ENCODE measurements around the gene SLC25A51. TPM values are rescaled to one million over a fixed set of nuclear protein-coding genes. Genes with fewer than 3 reads are reported as not detected.

SLC25A51 gene
- polyA plus RNA-seq, 1 donor (not counting 4 experiments of a cell fraction or from before 2014, with no cell fraction given), result 22.2 TPM

GRCh38 chr9:37876376-37876775, 27.6 kb downstream of the SLC25A51 start:
- FAIRE-seq, result no peak
- dilution Hi-C loops (cut with MboI; ENCODE audit: extremely low pct_ligation_motif_present, low sequenced_read_pairs), result no loop called here

DNA sequence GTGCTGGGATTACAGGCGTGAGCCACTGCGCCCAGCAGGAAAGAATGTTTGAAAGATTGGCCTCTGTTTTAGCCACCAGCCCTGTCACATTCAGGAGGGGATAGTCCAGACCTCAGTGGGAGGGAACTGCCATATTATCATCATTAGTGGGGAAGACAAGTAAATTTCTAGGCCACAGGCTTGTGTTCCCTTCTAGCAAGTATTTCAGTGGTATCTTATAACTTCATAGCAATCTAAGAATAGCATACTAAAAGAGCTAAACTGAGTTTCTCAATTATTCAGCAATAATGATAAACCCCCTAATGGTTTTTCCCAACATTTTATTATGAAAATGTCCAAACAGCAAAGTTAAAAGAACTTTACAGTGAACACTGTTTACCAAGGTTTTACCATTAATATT, 30.0 kb downstream of the SLC25A51 start:
- FAIRE-seq, result no peak
- no peak overlapping the region for H3K4me3 ChIP-seq (ENCODE audit: control insufficient read depth in 2 of 3, extremely low read depth in 1 of 3, insufficient read depth in 2 of 3, low read depth in 1 of 3, low read length in 3 of 3)
- H4K20me1 ChIP-seq (ENCODE audit: control insufficient read depth, extremely low read depth, insufficient read depth, low read length), result no peaks in the 10 kb centered on the region
- TF ChIP-seq EZH2 (IDR thresholded peaks at IDR 0.05; ENCODE audit: low read length), result no peak
- TF ChIP-seq CTCF (optimal IDR thresholded peaks at IDR 0.05 in 1 of 3, IDR thresholded peaks at IDR 0.05 in 1 of 3, conservative IDR thresholded peaks at IDR 0.05 in 1 of 3; ENCODE audit: extremely low read depth in 1 of 3, insufficient read depth in 2 of 3, low read length in 3 of 3), result no peak
- dilution Hi-C loops (cut with MboI; ENCODE audit: extremely low pct_ligation_motif_present, low sequenced_read_pairs), result no loop called here
- H3K27ac ChIP-seq (ENCODE audit: control insufficient read depth, insufficient read depth, low read length), result no peak overlapping the region
- no peaks in the 10 kb centered on the region for H3K4me1 ChIP-seq (ENCODE audit: control insufficient read depth, extremely low read depth, insufficient read depth, low read length)
- H3K36me3 ChIP-seq (ENCODE audit: control insufficient read depth in 2 of 2, extremely low read depth in 1 of 2, insufficient read depth in 2 of 2, low read length in 2 of 2), result peaks cover 0 to 4% of the 10 kb centered on the region in 2 experiments
- peaks cover 2% of the 10 kb centered on the region for H3K9me3 ChIP-seq (ENCODE audit: control insufficient read depth, low read depth, low read length)
- no peaks in the 10 kb centered on the region for H3K79me2 ChIP-seq (ENCODE audit: control insufficient read depth, insufficient read depth, low read length)
- no peak overlapping the region for H3K9ac ChIP-seq (ENCODE audit: control insufficient read depth, extremely low read depth, insufficient read depth, low read length)
- no peak overlapping the region for H3K4me2 ChIP-seq (ENCODE audit: control insufficient read depth, extremely low read depth, insufficient read depth, low read depth, low read length)
- H3K9me1 ChIP-seq (ENCODE audit: control insufficient read depth, extremely low read depth, insufficient read depth, low read length), result no peaks in the 10 kb centered on the region
- no peak overlapping the region for H2AFZ ChIP-seq (ENCODE audit: control insufficient read depth, low read length)
- no peak for DNase-seq (ENCODE audit: low read depth, low spot score)
- no peaks in the 10 kb centered on the region for H3K27me3 ChIP-seq (ENCODE audit: control insufficient read depth, extremely low read depth, insufficient read depth, low read length)

More at GRCh38 chr9:37876376-37876775, 27.6 kb downstream of the SLC25A51 start:
- TF ChIP-seq CTCF (optimal IDR thresholded peaks at IDR 0.05 in 1 of 3, IDR thresholded peaks at IDR 0.05 in 1 of 3, conservative IDR thresholded peaks at IDR 0.05 in 1 of 3; ENCODE audit: extremely low read depth in 1 of 3, insufficient read depth in 2 of 3, low read length in 3 of 3), result no peak
- no peak for DNase-seq (ENCODE audit: low read depth, low spot score)
- Histone ChIP-seq H4K20me1 (ENCODE audit: control insufficient read depth, extremely low read depth, insufficient read depth, low read length) (no peaks in the 10 kb centered on the region), H3K27ac (ENCODE audit: control insufficient read depth, insufficient read depth, low read length) (no peak overlapping the region), H3K9ac (ENCODE audit: control insufficient read depth, extremely low read depth, insufficient read depth, low read length) (no peak overlapping the region), H3K79me2 (ENCODE audit: control insufficient read depth, insufficient read depth, low read length) (no peaks in the 10 kb centered on the region), H3K27me3 (ENCODE audit: control insufficient read depth, extremely low read depth, insufficient read depth, low read length) (no peaks in the 10 kb centered on the region), H3K36me3 (ENCODE audit: control insufficient read depth in 2 of 2, extremely low read depth in 1 of 2, insufficient read depth in 2 of 2, low read length in 2 of 2) (peaks cover 0 to 7% of the 10 kb centered on the region in 2 experiments), H3K4me3 (ENCODE audit: control insufficient read depth in 2 of 3, extremely low read depth in 1 of 3, insufficient read depth in 2 of 3, low read depth in 1 of 3, low read length in 3 of 3) (no peak overlapping the region), H2AFZ (ENCODE audit: control insufficient read depth, low read length) (no peak overlapping the region), H3K9me3 (ENCODE audit: control insufficient read depth, low read depth, low read length) (peaks cover 2% of the 10 kb centered on the region), H3K9me1 (ENCODE audit: control insufficient read depth, extremely low read depth, insufficient read depth, low read length) (no peaks in the 10 kb centered on the region), H3K4me2 (ENCODE audit: control insufficient read depth, extremely low read depth, insufficient read depth, low read depth, low read length) (no peak overlapping the region), H3K4me1 (ENCODE audit: control insufficient read depth, extremely low read depth, insufficient read depth, low read length) (no peaks in the 10 kb centered on the region)

Data from keratinocyte (primary cell).